GM10847 (cell line): ENCODE measurements around the gene CDS1.

Experiments
- POLR2A ChIP-seq: IDR thresholded peaks from 2 replicates; pipeline ENCODE4 v1.6.1; 2011; ENCODE audit not compliant: insufficient read length; ENCODE audit errors: extremely low read depth

CDS1 gene

GRCh38 chr4:84583876-84584380 is 1.0 kb downstream of the CDS1 start:
- TF ChIP-seq POLR2A = no peak

- TF ChIP-seq POLR2A = no peak
Measured at GRCh38 chr4:84585251-84585650, 2.3 kb downstream of the CDS1 start.

DNA sequence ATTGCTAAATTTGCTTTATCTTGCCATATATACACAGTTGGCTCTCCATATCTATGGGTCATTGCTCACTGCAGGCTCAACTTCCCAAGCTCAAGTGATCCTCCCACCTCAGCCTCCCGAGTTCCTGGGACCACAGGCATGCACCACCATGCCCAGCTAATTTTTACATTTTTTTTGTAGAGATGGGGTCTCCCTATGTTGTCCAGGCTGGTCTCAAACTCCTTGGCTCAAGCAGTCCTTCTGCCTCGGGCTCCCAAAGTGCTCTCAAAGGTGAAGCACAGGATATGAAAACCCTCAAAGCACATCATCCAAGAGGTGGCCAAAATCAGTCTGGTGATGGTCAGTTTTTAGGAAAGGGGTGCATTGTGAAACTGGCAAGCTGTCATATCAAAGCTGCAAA is 11.8 kb downstream of the CDS1 start:
- no peak for TF ChIP-seq POLR2A

- TF ChIP-seq POLR2A = no peak
Measured at GRCh38 chr4:84596826-84597225, 13.9 kb downstream of the CDS1 start.

GRCh38 chr4:84597450-84597849 is 14.5 kb downstream of the CDS1 start:
- TF ChIP-seq POLR2A = no peak

- no peak for TF ChIP-seq POLR2A
Measured at GRCh38 chr4:84606645-84607044, 23.7 kb downstream of the CDS1 start.

- TF ChIP-seq POLR2A = no peak
Measured at GRCh38 chr4:84611531-84611930, 28.6 kb downstream of the CDS1 start.

GRCh38 chr4:84614891-84615290 is 32.0 kb downstream of the CDS1 start:
- no peak for TF ChIP-seq POLR2A

GRCh38 chr4:84615355-84615754 is 32.4 kb downstream of the CDS1 start:
- no peak for TF ChIP-seq POLR2A

DNA sequence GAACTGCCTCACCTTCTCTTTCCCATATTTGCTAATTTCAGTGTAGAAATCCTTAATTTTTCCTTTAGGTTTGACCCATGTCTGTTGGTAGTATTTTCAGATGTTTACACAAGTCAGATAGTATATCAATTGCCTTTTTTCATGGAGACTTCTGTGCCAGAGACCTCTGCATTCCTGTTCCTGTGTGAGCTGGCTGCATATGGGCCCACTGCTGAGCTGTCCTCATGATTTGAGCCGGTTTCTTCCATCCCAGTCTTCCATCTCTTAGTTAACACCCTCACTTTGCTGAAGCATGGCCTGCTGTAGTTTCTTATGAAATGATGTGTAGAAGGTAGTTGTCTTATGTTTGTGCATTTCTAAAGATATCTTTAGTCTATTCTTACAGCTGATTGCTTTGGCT is 40.0 kb downstream of the CDS1 start:
- no peak for TF ChIP-seq POLR2A

DNA sequence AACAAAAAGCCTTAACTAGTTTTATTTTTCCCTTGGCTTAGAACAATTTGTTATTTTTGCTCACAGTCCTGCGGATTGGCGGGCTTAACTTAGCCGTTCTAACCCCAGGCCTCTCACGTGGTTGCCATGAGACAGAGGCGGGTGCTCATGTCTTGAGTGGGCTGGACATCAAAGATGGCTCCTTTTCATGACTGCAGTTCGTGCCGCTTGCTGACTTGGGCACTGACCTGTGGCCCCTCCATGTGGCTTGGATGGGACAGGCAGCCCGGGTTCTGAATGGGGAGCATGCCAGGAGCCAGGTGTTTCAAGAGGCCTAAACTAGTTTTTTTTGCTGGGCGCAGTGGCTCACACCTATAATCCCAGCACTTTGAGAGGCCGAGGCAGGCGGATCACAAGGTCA is 40.7 kb downstream of the CDS1 start:
- TF ChIP-seq POLR2A = no peak

- no peak for TF ChIP-seq POLR2A
Measured at GRCh38 chr4:84626673-84627072, 43.7 kb downstream of the CDS1 start.

GRCh38 chr4:84631573-84631972 is 48.6 kb downstream of the CDS1 start:
- TF ChIP-seq POLR2A = no peak

GRCh38 chr4:84632092-84632491 is 49.2 kb downstream of the CDS1 start:
- TF ChIP-seq POLR2A = no peak

DNA sequence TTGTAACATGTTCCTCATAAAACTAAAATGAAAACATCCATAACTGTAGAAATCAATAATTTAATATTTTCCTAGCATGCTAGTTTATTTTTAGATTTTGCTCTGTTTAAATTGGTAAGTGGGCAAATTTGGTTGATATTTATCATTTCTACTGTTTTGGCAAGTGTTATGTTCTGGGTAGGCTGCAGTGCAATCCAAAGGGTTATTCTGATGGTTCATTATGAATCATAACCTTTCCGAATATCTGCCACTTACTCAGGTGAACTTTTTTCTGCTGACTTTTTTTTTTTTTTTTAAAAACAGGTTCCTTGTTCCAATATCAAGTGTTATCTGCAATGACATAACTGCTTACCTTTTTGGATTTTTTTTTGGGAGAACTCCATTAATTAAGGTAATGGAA is 52.0 kb downstream of the CDS1 start:
- no peak for TF ChIP-seq POLR2A

- no peak for TF ChIP-seq POLR2A
Measured at GRCh38 chr4:84638092-84638491, 55.2 kb downstream of the CDS1 start.

GRCh38 chr4:84639145-84639544 is 56.2 kb downstream of the CDS1 start:
- no peak for TF ChIP-seq POLR2A

DNA sequence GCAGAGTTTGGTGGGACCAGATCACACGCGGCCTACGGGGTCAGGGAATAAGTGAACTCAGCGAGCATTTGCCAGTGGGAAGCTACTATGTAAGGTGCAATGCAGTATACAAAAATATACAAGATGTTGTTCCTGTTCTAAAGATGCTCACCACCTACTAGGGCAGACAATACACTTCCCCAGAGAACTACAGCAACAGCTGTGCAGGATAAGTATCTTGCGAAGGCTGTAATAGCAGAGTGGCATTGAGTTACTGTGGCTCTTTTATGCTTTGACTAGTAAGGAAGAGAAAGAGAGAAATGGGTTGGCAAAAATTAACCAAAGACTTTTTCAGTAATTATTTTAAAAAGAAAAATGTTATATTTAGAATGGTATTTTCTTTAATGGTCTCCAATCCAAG is 61.2 kb downstream of the CDS1 start:
- no peak for TF ChIP-seq POLR2A
